SK-N-MC (cell line): ENCODE results near the gene EVX2.
A peak's percentile ranks its signal among the peaks of the same experiment; 100 is the strongest.

ENCODE experiments used
- DNase-seq: peaks from one replicate; pipeline ENCODE4 v3.0.0-alpha.2; 2011; ENCODE audit warnings: low read depth, low spot score
- H3K27ac ChIP-seq: fragments of 200-600 bp; sonication (generic); 2 replicates; pipeline ENCODE4 v1.5.1; 2016; ENCODE audit warnings: mixed run types
- H3K36me3 ChIP-seq: fragments of 200-600 bp; sonication (generic); 2 replicates; pipeline ENCODE4 v1.6.1; 2017; ENCODE audit warnings: antibody characterized with exemption, low read length, mixed read lengths; ENCODE audit not compliant: insufficient read depth
- H3K4me3 ChIP-seq: fragments of 200-600 bp; sonication (generic); 2 replicates; pipeline ENCODE4 v1.5.1; 2016
- H3K9ac ChIP-seq: fragments of 200-600 bp; sonication (generic); 2 replicates; pipeline ENCODE4 v1.8.0; 2017; ENCODE audit warnings: mixed run types, mixed read lengths; ENCODE audit not compliant: insufficient read length
- H3K9me3 ChIP-seq: fragments of 200-600 bp; sonication (generic); 2 replicates; pipeline ENCODE4 v1.6.1; 2017; ENCODE audit warnings: low read depth, mild to moderate bottlenecking, antibody characterized with exemption, low read length, moderate library complexity, mixed read lengths
- EZH2 ChIP-seq: fragments of 200-600 bp; sonication (generic); IDR thresholded peaks from one replicate; pipeline ENCODE4 v1.6.1; 2017; ENCODE audit warnings: antibody characterized with exemption
- FOXP2 ChIP-seq: optimal IDR thresholded peaks from 2 replicates; pipeline ENCODE3; 2011; ENCODE audit warnings: mild to moderate bottlenecking, moderate library complexity; ENCODE audit not compliant: insufficient read depth; ENCODE audit errors: extremely low read length, control extremely low read depth
- POLR2AphosphoS5 ChIP-seq: IDR thresholded peaks from 2 replicates; pipeline ENCODE4 v1.6.1; 2012; ENCODE audit warnings: mild to moderate bottlenecking, low read depth, low read length, borderline replicate concordance

EVX2 gene

DNA sequence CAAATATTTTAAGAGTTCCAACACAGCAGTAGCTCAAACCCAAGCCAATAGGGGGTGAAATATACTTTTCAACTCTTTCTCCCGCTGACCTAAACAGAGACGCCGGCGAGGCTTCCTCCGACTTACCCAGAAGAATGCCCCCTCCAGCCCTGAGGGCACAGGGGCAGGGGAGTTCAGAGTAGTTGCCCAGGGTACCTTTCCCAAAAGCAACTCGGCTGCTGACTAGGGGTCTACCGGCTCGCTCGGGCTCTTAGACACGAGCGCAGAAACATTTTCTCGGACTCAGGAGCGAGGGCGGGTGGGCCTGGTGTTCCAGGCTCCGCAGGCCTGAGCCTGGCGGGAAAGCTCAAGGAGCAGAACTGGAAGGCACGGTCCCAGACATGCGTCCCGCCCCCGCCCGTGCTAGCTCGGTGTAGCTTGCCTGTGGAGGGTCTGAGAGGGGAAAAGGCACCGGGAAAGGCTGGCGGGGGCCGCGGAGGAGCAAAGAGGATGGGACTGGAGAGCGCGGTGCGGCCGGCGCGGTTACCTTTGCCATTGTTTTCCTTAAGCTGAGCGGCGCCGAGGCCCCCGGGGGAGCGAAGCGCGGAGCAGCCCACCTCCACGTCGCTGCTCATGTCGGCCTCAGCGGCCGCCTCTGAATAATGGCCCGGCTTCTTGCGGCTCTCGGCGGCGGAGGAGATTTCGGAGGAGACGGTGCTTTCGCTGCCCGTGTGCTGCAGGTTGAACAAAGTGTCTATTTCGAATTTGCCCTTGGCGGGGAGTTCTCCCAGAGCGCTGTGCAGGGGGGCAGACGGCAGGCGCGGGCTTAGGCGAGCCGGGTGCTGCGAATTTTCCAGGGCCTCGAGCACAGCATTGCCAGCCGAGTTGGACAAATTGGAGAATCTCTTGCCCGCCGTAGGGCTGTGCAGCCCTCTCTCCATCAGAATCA lies 674 bp downstream of the EVX2 start:
- Histone ChIP-seq H3K27ac (0 out of 2 replicates have a peak overlapping the region, but pooled peaks have one; percentile 28), H3K9me3 (no peaks in the 10 kb centered on the region), H3K9ac (peak overlapping the region; percentile 73), H3K36me3 (peaks cover 11% of the 10 kb centered on the region; the same call in 1 of the 2 replicates), H3K4me3 (peak overlapping the region; percentile 83)
- DNase-seq = no peak
- no peak for TF ChIP-seq POLR2AphosphoS5
- TF ChIP-seq FOXP2 = no peak
- no peak for TF ChIP-seq EZH2

DNA sequence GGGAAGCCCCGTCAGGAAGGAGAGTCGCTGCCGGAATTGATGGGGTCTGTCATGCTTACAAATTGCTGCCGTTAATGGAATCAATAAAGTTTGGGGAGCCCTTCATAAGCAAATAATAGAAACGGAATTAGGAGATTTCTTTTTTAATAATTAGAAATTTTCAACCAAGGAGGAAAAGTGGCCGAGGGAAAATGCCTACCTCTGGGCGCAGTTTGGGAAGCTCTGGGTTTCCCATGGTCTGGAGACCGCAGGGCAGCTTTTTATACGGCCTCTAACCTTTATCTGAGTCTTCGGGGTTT lies 1.3 kb downstream of the EVX2 start:
- Histone ChIP-seq H3K36me3 (peaks cover 11% of the 10 kb centered on the region; the same call in 1 of the 2 replicates), H3K4me3 (peak overlapping the region; percentile 83), H3K9me3 (no peaks in the 10 kb centered on the region), H3K27ac (0 out of 2 replicates have a peak overlapping the region, but pooled peaks have one; percentile 28), H3K9ac (peak overlapping the region; percentile 73)
- DNase-seq = no peak
- TF ChIP-seq POLR2AphosphoS5 (no peak), FOXP2 (no peak), EZH2 (no peak)

DNA sequence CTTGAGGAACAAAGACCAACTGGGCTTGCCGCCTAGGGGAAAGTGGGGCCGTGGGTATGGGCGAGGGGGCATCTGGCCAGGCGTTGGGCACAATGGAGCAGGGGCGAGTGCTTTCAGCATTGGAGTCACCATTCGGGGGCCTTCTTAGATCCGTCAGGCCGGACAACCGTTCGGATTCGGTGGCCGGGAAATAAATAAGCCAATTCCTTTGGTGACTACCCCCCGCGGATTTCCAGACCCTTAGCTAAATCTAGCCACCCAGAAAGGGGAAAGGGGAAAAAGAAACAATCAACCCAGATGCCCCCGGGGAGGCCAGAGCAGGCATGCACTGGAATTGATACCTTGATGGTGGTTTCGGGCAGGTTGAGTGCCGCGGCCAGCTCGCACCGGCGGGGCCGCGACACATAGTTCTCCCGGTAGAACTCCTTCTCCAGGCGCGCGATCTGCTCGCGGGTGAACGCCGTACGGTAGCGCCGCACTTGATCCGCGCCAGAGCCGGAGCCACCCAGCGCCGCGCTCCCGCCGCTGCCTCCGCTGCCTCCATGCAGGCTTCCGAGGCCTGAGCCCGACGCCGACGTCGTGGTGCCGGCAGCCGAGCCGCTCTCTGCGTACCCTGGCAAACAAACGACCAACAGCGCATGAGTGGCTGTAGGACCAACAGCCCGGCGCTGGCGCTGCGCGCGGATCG lies 1.8 kb downstream of the EVX2 start:
- Histone ChIP-seq H3K27ac (no peak overlapping the region), H3K9ac (peak overlapping the region; percentile 73), H3K36me3 (peaks cover 11% of the 10 kb centered on the region; the same call in 1 of the 2 replicates), H3K4me3 (peak overlapping the region; percentile 83), H3K9me3 (no peaks in the 10 kb centered on the region)
- DNase-seq = no peak
- TF ChIP-seq POLR2AphosphoS5 (no peak; the same call in 1 of the 2 replicates), EZH2 (no peak), FOXP2 (no peak)

DNA sequence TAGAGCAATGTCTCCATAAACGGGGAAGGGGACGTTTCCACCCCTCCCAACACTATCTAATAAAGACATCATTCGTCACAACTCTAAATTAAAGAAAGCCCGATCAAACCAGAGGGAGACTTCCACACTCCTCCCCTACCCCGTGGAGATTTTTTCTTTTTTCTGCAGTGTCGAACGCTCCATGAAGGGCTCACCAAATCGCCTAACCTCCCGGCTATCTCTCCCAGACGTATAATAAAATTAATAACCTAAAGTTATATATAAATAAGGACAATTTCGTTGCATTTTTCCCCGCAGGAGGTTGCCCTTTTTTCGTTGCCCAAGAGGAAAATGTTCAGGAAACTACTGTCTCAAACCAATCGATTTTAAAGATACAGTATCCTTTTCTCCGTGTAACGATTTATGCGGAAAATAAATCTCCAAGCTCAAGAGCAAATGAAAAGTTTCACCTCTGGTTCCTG lies 2.4 kb downstream of the EVX2 start:
- no peak for DNase-seq
- Histone ChIP-seq H3K9ac (peak overlapping the region; percentile 73), H3K4me3 (peak overlapping the region; percentile 83), H3K36me3 (peaks cover 11% of the 10 kb centered on the region; the same call in 1 of the 2 replicates), H3K27ac (no peak overlapping the region), H3K9me3 (no peaks in the 10 kb centered on the region)
- TF ChIP-seq POLR2AphosphoS5 (no peak), EZH2 (no peak), FOXP2 (no peak)

DNA sequence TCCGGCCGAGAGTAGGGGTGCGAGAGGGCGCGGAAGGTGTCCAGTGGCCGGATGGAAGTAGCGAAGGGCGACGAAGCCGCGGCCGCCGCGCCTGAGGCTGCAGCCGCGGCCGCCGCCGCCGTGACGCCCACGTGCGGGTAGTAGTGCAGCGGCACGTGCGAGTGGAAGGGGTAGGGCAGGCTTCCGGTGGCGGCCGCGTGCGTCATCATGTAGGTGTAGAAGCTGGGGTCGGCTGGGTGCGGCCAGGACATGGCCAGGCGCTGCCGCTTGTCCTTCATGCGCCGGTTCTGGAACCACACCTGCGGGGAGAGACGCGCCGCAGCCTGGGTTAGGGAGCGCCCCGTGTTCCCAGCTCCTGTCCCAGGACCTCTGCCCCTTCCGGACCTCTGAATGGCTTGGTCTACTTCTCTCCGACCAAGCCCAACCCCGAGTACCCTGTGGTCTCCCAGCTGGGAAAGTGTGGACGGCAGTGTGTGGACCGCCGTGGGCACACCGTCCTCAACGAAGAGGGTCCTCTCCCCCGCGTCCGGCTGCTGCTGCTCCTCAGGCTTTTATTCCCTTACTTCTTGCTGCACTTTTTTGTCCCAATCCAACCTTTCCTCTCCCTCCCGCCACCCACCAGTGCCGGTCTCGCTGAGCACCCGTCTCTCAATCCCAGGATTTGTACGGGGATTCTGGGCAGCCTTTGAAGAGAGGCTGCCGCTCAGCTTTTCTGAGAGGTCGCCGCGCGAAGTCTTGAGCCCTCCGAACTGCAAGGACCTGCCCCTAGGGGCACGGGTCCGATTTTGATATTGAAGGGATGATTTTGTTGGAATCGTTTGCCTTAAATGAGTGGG lies 3.0 kb downstream of the EVX2 start:
- no peak for DNase-seq
- no peak overlapping the region for H3K27ac ChIP-seq
- no peaks in the 10 kb centered on the region for H3K9me3 ChIP-seq
- H3K9ac ChIP-seq = no peak overlapping the region
- H3K36me3 ChIP-seq = peaks cover 11% of the 10 kb centered on the region; the same call in 1 of the 2 replicates
- TF ChIP-seq EZH2 = no peak
- peak; percentile 48; the same call in 1 of the 2 replicates for TF ChIP-seq POLR2AphosphoS5
- peak overlapping the region; percentile 83; the same call in 1 of the 2 replicates for H3K4me3 ChIP-seq

DNA sequence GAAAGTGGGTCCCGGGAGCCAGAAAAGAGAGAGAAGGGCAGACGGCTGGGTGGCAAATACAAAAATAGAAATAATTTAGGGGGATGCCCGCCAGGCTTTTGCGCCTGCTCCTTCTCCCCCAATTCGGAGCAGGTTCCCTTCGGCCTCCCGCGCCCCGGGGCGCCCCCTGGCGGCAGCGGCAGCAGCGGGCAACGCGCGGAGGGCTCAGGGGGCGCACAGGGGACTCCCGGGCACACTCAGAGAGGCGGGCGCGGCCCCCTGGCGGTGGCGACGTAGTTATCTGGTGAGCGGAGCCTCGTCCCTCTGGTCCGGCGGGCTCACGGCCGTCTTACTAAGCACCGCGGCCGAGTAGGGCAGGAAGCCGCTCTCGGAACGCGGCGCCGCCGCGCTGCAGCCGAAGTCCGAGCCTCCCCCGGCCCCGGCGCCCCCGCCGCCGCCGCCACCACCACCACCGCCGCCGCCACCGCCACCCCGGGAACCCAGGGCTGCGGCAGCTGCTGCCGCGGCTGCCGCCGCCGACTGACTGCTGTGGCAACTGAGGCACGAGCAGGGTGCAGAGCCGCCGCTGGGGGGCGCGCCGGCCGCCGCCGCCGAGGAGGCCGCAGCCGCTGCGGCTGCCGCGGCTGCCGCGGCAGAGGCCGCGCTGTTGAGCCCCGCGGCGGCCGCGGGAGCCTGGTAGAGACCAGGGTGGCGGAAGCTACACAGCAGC lies 3.8 kb downstream of the EVX2 start:
- Histone ChIP-seq H3K27ac (no peak overlapping the region), H3K9me3 (no peaks in the 10 kb centered on the region), H3K9ac (no peak overlapping the region), H3K4me3 (no peak overlapping the region), H3K36me3 (peaks cover 11% of the 10 kb centered on the region; the same call in 1 of the 2 replicates)
- no peak for DNase-seq
- TF ChIP-seq POLR2AphosphoS5 (0 out of 2 replicates have a peak, but pooled peaks have one; percentile 10), FOXP2 (no peak)

DNA sequence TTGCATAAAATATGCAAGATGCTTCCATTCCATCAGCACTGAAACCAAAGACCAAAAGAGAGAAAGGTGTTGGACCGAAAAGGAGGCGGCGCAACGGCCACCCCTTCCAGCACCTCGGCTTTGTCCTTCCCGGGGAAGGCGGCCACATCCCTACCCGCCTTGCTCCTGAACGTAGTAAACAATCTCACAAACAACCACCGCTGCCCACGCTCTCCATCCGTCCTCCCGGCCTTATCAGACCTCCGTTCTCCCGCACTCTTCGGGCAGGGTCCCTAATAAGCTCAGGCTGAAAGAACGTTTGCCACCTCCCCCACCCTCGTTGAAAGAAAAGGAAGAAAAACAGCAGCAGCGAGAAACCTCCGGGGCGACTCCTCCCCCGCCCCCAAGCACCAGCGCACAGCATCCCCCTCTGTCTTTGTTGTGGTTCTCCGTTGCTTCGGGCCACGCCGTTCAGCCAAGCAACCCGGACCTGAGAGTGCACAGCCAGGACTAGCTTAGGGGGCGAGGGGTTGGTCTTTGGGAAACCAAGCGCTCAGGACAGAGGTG lies 4.4 kb downstream of the EVX2 start:
- H3K36me3 ChIP-seq = peaks cover 11% of the 10 kb centered on the region; the same call in 1 of the 2 replicates
- H3K4me3 ChIP-seq = no peak overlapping the region; the same call in 1 of the 2 replicates
- TF ChIP-seq POLR2AphosphoS5 = 0 out of 2 replicates have a peak, but pooled peaks have one; percentile 16
- TF ChIP-seq FOXP2 = no peak
- H3K9me3 ChIP-seq = no peaks in the 10 kb centered on the region
- no peak overlapping the region for H3K27ac ChIP-seq
- no peak for DNase-seq
- no peak overlapping the region for H3K9ac ChIP-seq
